ENCODE results near the gene CCL4. TPM values are rescaled to one million over a fixed set of nuclear protein-coding genes. Genes with fewer than 3 reads are reported as not detected.

The CCL4 gene
- polyA plus RNA-seq, 1 donor from 2014 or later, result not detected

DNA sequence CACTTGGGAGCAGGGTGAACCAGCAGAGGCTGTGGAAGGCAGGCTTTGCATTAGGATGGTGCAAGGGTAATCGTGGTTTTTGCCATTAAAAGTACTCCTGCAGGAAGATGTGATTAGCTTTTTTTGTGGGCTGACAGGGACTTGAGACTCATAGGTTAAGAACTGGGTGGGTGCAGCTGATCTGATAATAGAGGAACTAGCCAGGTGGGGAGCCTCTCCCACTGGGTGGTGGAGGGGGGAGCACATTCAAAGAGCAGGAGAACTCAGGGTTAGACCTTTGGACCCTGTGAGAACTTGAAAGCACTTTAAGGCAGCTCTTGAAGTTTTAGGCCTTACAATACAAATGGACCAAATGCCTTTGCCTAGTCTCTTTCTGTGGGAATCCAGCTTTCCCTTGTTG lies 32.4 kb downstream of the CCL4 start:
- no peaks in the 10 kb centered on the region for H3K9me3 ChIP-seq (ENCODE audit: low read length)
- H3K9ac ChIP-seq (ENCODE audit: low read length), result no peak overlapping the region
- TF ChIP-seq EZH2 (IDR thresholded peaks at IDR 0.05; ENCODE audit: borderline replicate concordance, insufficient read depth, low read length, poor library complexity, severe bottlenecking), result no peak
- TF ChIP-seq POLR2AphosphoS5 (IDR thresholded peaks at IDR 0.05), result no peak
- TF ChIP-seq EP300 (conservative IDR thresholded peaks at IDR 0.05; ENCODE audit: poor library complexity, severe bottlenecking), result no peak
- TF ChIP-seq MXI1 (conservative IDR thresholded peaks at IDR 0.05; ENCODE audit: poor library complexity, severe bottlenecking), result no peak
- no peak for TF ChIP-seq SMC3 (conservative IDR thresholded peaks at IDR 0.05; ENCODE audit: poor library complexity)
- TF ChIP-seq, protein P1, sequence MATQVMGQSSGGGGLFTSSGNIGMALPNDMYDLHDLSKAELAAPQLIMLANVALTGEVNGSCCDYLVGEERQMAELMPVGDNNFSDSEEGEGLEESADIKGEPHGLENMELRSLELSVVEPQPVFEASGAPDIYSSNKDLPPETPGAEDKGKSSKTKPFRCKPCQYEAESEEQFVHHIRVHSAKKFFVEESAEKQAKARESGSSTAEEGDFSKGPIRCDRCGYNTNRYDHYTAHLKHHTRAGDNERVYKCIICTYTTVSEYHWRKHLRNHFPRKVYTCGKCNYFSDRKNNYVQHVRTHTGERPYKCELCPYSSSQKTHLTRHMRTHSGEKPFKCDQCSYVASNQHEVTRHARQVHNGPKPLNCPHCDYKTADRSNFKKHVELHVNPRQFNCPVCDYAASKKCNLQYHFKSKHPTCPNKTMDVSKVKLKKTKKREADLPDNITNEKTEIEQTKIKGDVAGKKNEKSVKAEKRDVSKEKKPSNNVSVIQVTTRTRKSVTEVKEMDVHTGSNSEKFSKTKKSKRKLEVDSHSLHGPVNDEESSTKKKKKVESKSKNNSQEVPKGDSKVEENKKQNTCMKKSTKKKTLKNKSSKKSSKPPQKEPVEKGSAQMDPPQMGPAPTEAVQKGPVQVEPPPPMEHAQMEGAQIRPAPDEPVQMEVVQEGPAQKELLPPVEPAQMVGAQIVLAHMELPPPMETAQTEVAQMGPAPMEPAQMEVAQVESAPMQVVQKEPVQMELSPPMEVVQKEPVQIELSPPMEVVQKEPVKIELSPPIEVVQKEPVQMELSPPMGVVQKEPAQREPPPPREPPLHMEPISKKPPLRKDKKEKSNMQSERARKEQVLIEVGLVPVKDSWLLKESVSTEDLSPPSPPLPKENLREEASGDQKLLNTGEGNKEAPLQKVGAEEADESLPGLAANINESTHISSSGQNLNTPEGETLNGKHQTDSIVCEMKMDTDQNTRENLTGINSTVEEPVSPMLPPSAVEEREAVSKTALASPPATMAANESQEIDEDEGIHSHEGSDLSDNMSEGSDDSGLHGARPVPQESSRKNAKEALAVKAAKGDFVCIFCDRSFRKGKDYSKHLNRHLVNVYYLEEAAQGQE (IDR thresholded peaks at IDR 0.05; ENCODE audit: borderline replicate concordance), result no peak
- no peak for TF ChIP-seq TAF1 (IDR thresholded peaks at IDR 0.05; ENCODE audit: low read depth)
- TF ChIP-seq, protein P2, sequence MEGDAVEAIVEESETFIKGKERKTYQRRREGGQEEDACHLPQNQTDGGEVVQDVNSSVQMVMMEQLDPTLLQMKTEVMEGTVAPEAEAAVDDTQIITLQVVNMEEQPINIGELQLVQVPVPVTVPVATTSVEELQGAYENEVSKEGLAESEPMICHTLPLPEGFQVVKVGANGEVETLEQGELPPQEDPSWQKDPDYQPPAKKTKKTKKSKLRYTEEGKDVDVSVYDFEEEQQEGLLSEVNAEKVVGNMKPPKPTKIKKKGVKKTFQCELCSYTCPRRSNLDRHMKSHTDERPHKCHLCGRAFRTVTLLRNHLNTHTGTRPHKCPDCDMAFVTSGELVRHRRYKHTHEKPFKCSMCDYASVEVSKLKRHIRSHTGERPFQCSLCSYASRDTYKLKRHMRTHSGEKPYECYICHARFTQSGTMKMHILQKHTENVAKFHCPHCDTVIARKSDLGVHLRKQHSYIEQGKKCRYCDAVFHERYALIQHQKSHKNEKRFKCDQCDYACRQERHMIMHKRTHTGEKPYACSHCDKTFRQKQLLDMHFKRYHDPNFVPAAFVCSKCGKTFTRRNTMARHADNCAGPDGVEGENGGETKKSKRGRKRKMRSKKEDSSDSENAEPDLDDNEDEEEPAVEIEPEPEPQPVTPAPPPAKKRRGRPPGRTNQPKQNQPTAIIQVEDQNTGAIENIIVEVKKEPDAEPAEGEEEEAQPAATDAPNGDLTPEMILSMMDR (IDR thresholded peaks at IDR 0.05; ENCODE audit: poor library complexity, severe bottlenecking), result no peak
- no peak for TF ChIP-seq RAD21 (conservative IDR thresholded peaks at IDR 0.05)
- no peaks in the 10 kb centered on the region for H3K36me3 ChIP-seq (ENCODE audit: insufficient read depth, low read length)
- H3K4me2 ChIP-seq (ENCODE audit: low read length), result no peak overlapping the region
- H3K27me3 ChIP-seq (ENCODE audit: insufficient read depth, low read depth, low read length), result no peaks in the 10 kb centered on the region
- no peaks in the 10 kb centered on the region for H3K79me2 ChIP-seq (replicated peaks; ENCODE audit: insufficient read depth, low read length)
- no peaks in the 10 kb centered on the region for H3F3A ChIP-seq (ENCODE audit: insufficient read depth, low read length, poor library complexity, severe bottlenecking)
- no peak overlapping the region for H3K27ac ChIP-seq (ENCODE audit: low read length)
- no peaks in the 10 kb centered on the region for H3K9me2 ChIP-seq (ENCODE audit: insufficient read depth, low read length)
- H3K4me3 ChIP-seq (ENCODE audit: low read length), result no peak overlapping the region
- H4K20me1 ChIP-seq (ENCODE audit: insufficient read depth), result no peaks in the 10 kb centered on the region
- H2AFZ ChIP-seq (ENCODE audit: low read depth, low read length), result no peak overlapping the region

DNA sequence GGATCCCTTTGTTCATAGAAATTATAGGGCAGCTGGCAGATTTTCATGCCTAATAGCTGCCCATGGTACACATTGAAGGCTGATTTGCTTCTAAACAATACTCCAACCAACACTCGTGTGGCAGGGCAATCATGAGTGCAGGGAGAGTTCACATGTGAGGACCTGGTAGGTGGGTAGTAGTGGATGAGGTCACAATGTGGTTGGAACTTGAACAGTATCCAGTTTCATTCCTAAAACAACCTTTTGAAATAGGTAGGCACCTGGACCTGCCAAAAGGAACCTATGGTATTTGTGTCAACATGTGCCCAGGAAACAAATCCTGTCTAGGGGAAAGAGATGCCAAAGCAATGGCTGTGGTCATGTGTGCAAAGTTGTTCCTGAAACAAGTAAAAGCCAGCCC lies 32.8 kb downstream of the CCL4 start:
- Histone ChIP-seq H3K9me2 (ENCODE audit: insufficient read depth, low read length) (no peaks in the 10 kb centered on the region), H3K27me3 (ENCODE audit: insufficient read depth, low read depth, low read length) (no peaks in the 10 kb centered on the region), H4K20me1 (ENCODE audit: insufficient read depth) (no peaks in the 10 kb centered on the region), H3K9ac (ENCODE audit: low read length) (no peak overlapping the region), H3K4me3 (ENCODE audit: low read length) (no peak overlapping the region), H3K27ac (ENCODE audit: low read length) (no peak overlapping the region), H2AFZ (ENCODE audit: low read depth, low read length) (no peak overlapping the region), H3K36me3 (ENCODE audit: insufficient read depth, low read length) (no peaks in the 10 kb centered on the region), H3K4me2 (ENCODE audit: low read length) (no peak overlapping the region), H3K9me3 (ENCODE audit: low read length) (no peaks in the 10 kb centered on the region), H3F3A (ENCODE audit: insufficient read depth, low read length, poor library complexity, severe bottlenecking) (no peaks in the 10 kb centered on the region), H3K79me2 (replicated peaks; ENCODE audit: insufficient read depth, low read length) (no peaks in the 10 kb centered on the region)
- TF ChIP-seq MXI1 (conservative IDR thresholded peaks at IDR 0.05; ENCODE audit: poor library complexity, severe bottlenecking) (no peak), EZH2 (IDR thresholded peaks at IDR 0.05; ENCODE audit: borderline replicate concordance, insufficient read depth, low read length, poor library complexity, severe bottlenecking) (no peak), RAD21 (conservative IDR thresholded peaks at IDR 0.05) (no peak), EP300 (conservative IDR thresholded peaks at IDR 0.05; ENCODE audit: poor library complexity, severe bottlenecking) (no peak), TAF1 (IDR thresholded peaks at IDR 0.05; ENCODE audit: low read depth) (no peak), SMC3 (conservative IDR thresholded peaks at IDR 0.05; ENCODE audit: poor library complexity) (no peak), POLR2AphosphoS5 (IDR thresholded peaks at IDR 0.05) (no peak)
- TF ChIP-seq, protein P1 (IDR thresholded peaks at IDR 0.05; ENCODE audit: borderline replicate concordance), result no peak
- TF ChIP-seq, protein P2 (IDR thresholded peaks at IDR 0.05; ENCODE audit: poor library complexity, severe bottlenecking), result no peak

All from neural cell (in vitro differentiated cells).